ENCODE data around the gene HMBS.
"Not testable (repeated sequence)": the region's sequence is repeated elsewhere in the genome, so short reads cannot be mapped to it uniquely, and the experiment has no call there.

HMBS gene

GRCh38 chr11:119103161-119103664, 18.5 kb downstream of the HMBS start:
- not testable (repeated sequence) for DNase-seq

GRCh38 chr11:119103793-119104192, 19.1 kb downstream of the HMBS start:
- no peak for DNase-seq

DNA sequence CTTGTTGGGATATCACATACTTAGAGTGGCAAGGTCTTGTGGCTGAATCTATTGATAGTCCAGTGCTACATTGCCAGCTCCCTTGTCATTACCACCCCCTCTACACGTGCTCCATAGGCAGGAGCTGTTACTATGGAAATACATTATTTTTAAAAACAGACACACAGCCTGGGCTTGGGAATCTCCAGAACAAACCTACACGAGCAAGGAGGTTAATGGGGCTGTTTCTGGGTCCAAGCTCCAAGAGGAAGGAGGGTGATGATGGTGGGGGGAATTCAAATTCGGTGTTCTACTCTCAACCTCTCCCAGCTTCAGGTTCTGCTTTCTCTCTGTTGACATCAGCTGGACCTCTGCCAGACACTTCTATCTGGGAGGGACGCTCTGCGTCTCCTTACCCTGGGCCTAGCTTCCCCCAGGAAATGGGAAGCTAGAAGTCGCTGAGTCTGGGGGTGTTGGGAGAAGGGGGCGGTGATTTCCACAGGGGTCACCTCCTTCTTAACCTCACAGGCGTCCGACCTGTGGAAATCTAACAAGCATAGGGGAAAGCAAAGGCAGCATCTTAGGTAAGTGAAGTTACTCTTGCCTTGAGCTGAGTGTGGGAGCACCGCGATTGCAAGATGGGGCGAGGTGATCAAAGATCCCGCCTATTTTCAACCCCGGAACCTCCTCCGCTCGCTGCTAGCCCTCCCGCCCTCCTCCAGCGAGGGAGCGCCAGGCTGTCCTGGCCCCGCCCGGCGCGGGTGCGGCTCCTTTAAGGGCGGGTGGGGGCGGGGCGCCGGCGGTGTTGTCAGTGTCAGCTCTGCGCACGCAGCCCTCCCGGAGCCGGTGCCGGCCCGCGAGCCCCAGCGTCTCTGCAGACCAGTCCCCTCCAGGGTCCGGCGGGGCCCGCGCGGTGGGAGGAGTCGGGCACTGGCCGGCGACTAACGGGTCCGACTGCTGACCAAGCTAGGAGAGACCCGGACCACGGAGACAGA, 22.2 kb downstream of the HMBS start, which contains the start of gene C2CD2L:
C2CD2L (plus strand) TSS at position 781 of the 974 bp plus-strand sequence. CDS start 398 bp downstream, outside the sequence.
- peak; percentile 82 for DNase-seq

DNA sequence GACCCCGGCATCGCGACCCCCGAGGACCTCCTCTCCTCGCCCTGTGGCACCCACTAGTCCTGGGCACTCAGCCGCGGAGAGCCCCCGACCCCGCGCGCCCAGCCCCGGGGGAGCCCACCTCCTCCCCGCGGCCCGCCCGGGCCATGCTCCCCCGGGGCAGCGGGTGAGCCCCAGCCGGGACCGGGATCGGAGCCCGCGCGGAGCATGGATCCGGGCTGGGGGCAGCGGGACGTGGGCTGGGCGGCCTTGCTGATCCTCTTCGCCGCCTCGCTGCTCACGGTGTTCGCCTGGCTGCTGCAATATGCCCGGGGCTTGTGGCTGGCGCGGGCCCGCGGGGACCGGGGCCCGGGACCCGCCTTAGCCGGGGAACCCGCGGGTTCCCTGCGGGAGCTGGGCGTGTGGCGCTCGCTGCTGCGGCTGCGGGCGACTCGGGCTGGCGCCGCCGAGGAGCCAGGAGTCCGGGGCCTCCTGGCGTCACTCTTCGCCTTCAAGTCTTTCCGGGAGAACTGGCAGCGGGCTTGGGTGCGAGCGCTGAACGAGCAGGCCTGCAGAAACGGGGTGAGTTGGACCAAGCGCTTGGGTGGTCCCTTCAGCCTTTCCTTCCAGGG, 23.0 kb downstream of the HMBS start:
- DNase-seq = no peak

DNA sequence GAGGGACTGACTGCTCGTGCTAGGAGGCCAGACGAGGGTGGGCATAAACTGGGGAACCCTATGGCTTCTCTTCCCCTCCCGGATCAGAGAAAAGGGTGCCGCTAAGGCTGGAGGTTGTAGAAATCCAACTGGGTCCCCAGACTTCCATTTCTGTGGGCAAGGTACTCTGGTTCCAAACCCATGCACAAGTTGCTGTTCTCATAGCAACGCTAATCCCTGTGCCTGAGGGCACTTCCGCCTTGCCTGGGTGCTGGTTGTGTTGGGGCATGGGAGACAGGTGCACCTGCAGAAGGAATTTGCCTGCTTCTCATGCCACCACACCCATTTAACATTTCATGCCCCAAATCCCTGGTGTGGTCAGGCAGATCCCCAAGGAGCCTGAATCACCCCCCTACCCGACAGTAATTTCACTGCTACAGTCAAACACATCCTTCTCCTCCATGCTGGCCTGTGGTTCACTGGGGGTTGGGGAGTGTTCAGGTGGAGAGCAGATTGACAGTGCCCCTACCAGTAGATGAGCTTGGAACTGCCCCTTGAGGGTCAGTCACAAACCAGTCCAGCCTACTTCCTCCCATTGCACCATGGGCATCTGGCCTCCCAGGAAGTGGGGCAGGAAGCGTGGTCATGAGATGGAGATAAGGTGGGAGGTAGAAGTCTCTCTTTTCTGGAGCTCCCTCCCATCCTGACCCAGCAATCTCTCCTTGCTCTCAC, 23.6 kb downstream of the HMBS start:
- no peak for DNase-seq

DNA sequence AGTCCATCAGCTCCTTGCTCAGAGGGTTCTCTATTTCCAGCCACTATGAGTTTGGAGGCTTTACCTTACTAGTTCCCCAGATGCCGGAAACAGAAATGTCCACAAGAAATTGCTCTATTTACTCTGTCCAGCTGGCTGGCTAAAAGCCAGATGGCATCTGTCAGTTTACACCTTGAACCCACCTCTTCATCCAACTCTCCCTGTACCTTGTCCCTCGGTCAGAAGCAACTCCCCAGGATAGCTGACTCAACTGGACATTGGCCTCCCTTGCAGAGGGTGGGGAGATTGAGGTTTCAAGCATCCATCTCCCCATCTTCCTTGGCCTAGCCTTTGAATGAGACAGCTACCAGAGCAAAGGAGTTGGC, 24.2 kb downstream of the HMBS start:
- DNase-seq = no peak

DNA sequence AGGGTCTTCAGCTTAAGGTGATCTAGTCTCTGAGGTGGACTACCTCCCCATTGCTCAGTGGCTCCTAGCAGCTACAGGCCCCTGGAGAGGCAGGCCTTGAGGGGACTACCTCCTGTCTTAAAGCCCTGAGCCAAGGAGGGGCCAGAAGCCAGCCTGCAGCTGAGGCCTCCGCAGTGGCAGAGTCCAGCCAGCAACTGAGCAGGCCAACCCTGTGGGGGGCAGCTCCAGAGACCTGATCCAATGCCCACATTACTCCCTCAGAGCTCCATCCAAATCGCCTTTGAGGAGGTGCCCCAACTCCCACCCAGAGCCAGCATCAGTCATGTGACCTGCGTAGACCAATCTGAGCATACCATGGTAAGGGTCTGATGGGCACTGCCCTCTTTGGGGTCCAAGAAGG, 25.2 kb downstream of the HMBS start:
- DNase-seq = no peak

- DNase-seq = no peak
Measured at GRCh38 chr11:119110439-119110838, 25.8 kb downstream of the HMBS start.

- no peak for DNase-seq
Measured at GRCh38 chr11:119111361-119111925, 26.8 kb downstream of the HMBS start.

DNA sequence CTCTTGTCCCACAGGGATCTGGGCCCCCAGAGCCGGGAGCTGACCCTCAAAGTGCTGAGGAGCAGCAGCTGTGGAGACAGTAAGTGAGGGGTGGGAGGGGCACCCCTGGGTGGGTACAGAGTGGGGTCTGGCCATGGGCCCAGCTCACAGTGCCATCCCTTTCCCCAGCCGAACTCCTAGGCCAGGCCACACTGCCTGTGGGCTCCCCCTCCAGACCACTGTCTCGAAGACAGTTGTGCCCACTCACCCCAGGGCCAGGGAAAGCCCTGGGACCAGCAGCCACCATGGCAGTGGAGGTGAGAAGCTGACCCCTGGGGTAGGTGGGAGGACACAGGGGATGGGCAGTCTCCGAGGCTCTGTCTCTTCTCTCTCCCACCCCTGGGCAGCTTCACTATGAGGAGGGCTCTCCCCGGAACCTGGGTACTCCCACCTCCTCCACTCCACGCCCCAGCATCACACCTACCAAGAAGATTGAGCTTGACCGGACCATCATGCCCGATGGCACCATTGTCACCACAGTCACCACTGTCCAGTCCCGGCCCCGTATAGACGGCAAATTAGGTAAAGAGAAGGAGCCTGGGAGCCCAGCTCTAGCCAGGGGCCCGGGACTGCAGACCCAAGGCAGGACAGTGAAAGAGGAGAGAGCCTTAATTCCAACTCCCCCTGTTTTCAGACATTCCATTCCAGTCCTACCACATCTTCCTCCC, 27.8 kb downstream of the HMBS start:
- no peak for DNase-seq

DNA sequence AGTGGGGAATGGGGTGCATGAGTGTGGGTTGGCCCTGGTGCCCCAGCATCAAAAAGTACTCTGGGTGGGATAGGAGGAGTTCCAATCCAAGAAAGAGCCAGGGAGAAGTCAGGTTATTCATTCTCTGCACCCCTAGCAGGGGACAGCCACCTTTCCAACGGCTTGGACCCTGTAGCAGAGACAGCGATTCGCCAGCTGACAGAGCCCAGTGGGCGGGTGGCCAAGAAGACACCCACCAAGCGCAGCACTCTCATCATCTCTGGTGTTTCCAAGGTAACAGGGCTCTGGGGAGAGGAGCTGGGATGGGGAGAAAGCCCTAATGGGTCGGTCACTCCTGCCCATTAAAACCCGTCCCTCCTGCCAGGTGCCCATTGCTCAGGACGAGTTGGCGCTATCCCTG, 29.0 kb downstream of the HMBS start:
- DNase-seq = no peak

GRCh38 chr11:119114351-119114750, 29.7 kb downstream of the HMBS start:
- no peak for DNase-seq

DNA sequence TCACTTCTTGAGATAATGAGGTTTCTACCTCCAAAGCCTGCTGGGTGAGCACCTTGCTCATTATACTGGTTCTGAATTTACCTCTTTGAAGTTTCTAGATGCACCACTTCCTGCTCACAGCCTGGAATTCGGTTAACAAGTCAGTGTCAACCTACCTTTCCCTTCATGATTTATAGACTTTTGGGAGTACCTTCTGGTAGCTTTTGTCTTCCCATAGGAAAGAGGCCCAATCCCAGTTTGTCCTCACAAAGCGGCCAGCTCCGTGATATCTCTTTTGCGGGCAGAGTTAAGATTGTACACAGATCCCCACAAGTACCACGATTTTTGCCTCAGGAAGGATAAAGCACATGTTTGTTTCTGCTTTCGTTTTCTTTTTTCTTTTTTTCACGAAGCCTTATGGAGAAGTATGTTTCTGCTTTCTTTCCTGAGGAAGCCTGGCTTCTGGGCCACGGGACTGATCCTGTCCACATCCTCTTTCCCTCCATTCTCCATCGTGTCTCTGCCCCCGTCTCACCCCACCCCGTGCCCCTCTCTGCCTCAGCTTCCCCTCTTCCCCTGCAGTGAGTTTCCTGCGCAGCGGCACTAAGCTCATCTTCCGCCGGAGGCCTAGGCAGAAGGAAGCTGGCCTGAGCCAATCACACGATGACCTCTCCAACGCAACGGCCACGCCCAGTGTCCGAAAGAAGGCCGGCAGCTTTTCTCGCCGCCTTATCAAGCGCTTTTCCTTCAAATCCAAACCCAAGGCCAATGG, 31.0 kb downstream of the HMBS start:
- no peak for DNase-seq

DNA sequence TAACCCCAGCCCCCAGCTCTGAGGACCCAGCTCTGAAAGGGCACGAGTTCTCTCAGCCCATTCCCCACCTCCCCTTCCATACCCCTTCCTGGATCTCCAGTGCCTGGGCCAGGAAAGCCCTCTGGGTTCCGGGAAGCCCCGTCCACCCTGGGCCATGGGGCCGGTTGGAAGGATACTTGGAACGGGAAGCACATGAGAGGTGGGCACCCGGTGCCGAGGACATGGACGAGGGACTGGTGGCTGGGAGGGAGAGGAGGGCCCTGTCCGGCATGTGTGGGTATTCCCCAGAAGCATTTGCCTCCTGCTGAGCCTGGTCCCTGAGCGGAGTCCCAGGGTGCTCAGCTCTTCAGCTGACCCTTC, 31.5 kb downstream of the HMBS start:
- DNase-seq = no peak

GRCh38 chr11:119116601-119117000, 31.9 kb downstream of the HMBS start:
- DNase-seq = no peak

DNA sequence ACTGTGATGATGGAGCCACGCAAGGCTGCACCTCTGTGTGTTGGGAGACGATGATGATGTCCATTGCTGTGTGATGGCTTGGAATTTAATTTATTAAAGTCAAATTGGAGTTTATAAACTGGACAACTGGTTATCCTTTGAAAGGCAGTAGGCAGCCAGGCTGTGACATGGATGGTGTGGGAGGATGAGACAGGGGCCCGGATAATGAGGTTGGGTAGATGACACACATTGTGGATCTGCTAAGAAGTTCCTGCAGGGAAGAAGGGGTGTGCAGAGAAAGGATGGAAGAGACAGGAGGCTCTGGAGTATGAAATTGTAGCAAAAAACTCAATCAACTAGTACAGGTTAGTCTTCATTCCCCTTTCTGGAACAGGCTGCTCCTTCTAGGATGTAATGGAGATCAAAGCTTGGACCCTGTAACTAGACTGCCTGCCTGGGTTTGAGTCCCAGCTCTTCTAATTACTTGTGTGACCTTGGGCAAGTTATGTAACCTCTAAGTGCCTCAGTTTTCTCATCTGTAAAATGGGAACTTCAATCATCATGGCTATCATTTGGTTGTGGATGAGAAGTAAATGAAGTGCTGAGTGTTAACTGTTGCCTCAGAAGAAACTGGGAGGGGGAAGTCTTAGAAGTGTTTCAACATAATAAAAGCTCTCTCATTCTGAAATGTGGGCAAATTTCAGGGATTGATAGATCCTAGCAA, 32.5 kb downstream of the HMBS start:
- DNase-seq = no peak

DNA sequence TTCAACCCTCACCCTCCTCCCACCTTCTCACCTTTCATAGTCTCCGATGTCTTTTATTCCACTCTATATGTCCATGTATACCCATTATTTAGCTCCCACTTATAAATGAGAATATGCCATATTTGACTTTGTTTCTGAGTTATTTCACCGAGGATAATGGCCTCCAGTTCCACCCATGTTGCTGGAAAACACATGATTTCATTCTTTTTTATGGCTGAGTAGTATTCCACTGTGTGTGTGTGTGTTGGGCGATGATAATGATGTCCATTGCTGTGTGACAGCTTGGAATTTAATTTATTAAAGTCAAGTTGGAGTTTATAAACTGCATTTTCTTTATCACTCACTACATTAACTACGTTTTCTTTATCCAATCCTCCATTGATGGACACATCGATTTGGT, 33.5 kb downstream of the HMBS start:
- DNase-seq = no peak

- no peak for DNase-seq
Measured at GRCh38 chr11:119118946-119119345, 34.3 kb downstream of the HMBS start.

DNA sequence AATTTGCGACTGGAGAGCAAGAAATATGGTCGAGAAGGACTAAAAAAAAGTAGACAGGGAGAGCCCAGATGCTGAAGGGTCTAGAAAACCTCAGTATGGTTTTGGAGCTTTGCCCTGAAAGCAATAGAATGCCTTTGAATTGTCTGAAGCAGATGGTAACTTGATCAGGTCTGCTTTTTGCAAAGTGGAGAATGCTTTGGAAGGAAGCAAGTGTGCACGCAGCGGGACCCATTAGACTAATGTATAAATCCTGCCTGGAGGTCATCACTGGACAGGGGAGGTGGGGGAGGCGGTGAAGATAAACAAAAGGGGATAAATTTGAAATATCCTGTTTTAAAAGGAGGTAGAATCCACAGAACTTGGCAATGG, 35.9 kb downstream of the HMBS start:
- no peak for DNase-seq

- DNase-seq = peak; percentile 97
Measured at GRCh38 chr11:119121008-119121810, 36.5 kb downstream of the HMBS start, which contains the start of gene HINFP. HINFP (plus strand) TSS chr11:119121580; CDS start chr11:119126945, 5,365 bp downstream.
